ENCODE results near the gene KIF21B.

DNA sequence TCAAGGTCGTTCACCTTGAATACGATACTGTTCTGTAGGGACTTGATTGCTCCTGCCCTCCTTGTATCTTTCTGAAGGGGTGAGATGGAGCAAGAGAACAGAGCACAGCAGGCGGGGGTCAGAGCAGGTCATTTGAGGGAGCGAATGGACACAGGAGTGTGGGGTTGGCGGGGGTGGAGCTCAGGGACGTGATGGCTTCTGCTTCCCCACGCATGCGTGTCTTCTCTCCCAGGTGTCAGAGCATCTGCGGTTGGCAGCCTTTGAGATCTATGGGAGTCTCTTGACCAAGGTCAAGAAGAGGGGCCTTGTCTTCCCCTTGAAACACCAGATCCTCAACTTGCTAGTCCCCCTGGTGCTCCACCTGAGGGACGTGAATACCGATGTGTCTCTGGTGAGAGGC lies 64.9 kb downstream of the KIF21B start:
- no peak for TF ChIP-seq CTCF (IDR thresholded peaks at IDR 0.05; ENCODE audit: poor library complexity)
- TF ChIP-seq EZH2 (IDR thresholded peaks at IDR 0.05; ENCODE audit: borderline replicate concordance): no peak
- no peak for TF ChIP-seq EZH2phosphoT487 (IDR thresholded peaks at IDR 0.05; ENCODE audit: low read depth, severe bottlenecking, unreplicated experiment)
